DMS114 treated with DMSO at 0.1 percent for 48 hours (cell line): ENCODE measurements around the gene DMXL1.
"Not testable (repeated sequence)": the region's sequence is repeated elsewhere in the genome, so short reads cannot be mapped to it uniquely, and the experiment has no call there.

ENCODE experiments used
- DNase-seq: peaks from one replicate; lab custom pipeline; 2025; ENCODE audit not compliant: unreplicated experiment; lab: John Stamatoyannopoulos, UW

DMXL1 gene

DNA sequence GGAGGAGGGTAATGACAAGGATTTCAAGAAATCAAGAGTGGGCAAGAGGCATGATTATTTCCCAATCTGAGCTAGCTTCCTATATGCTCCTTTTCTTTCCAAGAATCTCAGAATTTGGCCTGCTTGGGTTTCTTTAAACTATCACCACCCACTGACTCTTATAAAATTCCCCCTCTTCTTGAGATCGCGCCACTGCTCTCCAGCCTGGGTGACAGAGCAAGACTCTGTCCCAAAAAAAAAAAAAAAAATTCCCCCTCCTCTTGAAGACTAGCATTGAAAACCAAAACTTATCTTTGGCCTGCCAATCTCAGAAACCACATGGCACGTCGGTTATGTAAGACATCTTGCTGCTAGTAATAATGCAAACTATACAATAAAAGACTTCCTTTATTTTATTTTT is 3.4 kb upstream of the DMXL1 start:
- no peak for DNase-seq

DNA sequence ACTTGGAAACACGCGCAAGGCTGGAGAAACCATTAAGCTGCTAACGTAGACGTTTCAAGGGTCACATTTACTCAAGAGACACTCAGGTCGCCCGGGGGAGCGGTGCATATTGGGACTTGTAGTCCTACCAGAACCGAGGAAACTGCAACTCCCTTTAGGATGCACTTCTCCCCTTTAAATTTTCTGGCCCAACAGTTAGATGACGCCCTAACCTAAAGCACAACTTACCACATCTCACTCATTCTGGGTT is 384 bp upstream of the DMXL1 start:
- DNase-seq = no peak

DNA sequence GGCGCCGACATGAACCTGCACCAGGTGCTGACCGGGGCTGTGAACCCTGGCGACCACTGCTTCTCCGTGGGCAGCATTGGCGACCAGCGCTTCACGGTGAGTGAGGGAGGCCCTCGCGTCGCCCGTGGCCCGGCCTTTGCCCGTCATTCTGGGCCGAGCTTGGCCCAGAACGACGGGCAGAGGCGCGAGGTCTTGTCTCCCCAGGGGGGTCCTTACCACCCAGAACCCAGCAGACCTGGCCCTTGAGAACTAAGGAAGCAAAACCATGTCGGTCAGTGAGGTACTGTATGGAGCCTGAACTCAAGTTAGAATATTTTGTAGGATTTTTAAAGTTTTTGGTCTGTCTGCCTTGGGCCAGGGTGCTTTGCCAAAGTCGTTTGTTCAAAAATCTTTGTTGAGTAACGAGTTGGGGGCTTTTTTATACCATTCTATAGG is 691 bp downstream of the DMXL1 start:
- DNase-seq = no peak

DNA sequence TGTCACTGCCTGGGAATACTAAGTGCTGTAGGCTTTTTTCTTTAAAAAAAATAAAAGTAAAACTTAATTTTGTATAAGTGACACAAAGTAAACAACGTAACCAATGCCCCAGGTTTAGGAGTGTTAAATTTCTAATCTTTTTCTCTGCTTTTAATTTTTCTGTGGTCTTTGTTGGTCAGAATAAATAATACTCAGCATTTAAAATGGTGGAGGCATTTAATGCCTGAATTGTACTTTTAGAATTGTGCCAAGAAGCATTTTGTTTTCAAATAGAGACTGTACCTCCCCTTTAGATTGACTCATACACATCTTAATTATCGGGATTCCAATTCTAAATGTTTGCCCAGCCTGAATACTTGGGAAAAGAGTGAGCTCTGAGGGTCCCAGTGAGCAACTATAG is 1.6 kb downstream of the DMXL1 start:
- no peak for DNase-seq

DNA sequence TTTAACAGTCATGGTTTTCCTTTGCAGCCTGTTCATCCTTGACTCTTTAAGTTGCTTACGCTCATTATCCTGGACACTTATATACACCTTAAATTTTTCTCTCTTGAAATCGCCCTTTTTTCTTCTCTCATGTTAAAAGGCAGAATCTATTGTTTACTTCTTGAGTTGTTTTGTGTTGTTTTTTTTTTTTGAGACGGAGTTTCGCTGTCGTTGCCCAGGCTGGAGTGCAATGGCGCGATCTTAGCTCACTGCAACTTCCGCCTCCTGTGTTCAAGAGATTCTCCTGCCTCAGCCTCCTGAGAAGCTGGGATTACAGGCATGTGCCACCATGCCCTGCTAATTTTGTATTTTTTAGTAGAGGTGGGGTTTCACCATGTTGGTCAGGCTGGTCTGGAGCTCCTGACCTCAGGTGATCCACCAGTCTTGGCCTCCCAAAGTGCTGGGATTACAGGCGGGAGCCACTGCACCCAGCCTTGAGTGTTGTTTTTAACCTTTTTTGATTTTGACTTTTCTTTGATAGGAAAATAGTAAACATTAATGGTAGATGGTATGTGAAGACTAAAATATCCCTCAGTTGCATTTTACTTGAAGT is 3.0 kb downstream of the DMXL1 start:
- not testable (repeated sequence) for DNase-seq

DNA sequence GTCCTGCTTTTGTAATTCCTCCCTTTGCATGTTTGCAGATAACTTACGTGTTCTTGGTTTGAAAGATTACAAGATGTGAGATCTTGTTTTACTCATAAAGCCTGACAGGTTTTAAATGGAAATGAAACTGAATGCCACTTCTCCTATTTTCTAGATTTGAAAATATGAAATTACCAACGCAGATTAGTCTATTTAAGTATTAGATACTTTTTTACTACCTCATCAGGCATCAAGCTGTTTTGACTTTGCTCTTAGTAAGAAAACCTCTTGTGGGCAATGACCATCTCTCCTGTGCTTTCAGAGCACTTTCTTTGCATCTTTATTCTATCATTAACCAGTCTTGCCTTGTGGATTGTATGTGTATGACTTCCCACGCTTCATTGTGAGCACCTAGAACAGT is 3.5 kb downstream of the DMXL1 start:
- no peak for DNase-seq

DNA sequence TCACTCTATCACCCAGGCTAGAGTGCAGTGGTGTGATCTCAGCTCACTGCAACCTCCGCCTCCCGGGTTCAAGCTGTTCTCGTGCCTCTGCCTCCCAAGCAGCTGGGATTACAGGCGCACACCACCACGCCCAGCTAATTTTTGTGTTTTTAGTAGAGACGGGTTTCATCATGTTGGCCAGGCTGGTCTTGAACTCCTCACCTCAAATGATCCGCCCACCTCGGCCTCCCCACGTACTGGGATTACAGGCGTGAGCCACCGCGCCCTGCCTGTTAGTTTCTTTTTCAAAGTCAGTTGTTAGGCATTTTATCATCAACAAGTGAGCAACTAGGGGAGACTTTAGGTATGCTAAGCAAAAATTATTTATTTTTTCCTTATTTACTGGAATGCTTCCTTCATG is 4.4 kb downstream of the DMXL1 start:
- DNase-seq = not testable (repeated sequence)

DNA sequence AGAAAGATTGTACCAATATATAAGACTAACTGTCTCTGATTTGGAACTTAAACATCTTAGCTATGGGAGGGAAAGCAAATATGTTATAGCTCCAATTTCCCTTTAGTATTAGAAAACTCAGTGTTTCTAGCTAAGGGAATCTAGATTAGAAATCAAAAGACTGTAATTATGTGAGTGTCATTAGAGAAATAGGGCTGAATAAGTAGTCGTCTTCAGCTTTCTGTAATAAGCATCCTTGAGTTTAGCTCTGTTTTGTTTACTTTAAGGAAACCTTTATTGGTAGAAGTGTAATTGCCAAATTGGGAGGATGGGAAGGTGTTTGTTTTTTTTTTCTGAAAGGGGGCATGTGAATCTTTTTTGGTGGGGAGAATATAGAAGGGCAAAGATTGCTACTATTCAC is 5.2 kb downstream of the DMXL1 start:
- no peak for DNase-seq

DNA sequence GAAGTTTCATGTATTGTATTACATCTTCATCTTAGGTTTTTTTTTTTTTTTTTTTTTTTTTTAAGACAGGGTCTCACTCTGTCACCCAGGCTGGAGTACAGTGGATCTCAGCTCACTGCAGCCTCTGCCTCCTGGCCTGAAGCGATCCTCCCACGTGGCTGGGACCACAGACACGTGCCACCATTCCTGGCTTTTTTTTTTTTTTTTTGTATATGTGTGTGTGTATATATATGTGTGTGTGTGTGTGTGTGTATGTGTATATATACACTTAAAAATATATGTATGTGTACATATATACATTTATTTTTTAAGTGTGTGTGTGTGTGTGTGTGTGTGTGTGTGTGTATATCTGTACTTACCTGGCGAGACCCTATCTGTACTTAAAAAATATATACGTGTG is 6.6 kb downstream of the DMXL1 start:
- DNase-seq = no peak

DNA sequence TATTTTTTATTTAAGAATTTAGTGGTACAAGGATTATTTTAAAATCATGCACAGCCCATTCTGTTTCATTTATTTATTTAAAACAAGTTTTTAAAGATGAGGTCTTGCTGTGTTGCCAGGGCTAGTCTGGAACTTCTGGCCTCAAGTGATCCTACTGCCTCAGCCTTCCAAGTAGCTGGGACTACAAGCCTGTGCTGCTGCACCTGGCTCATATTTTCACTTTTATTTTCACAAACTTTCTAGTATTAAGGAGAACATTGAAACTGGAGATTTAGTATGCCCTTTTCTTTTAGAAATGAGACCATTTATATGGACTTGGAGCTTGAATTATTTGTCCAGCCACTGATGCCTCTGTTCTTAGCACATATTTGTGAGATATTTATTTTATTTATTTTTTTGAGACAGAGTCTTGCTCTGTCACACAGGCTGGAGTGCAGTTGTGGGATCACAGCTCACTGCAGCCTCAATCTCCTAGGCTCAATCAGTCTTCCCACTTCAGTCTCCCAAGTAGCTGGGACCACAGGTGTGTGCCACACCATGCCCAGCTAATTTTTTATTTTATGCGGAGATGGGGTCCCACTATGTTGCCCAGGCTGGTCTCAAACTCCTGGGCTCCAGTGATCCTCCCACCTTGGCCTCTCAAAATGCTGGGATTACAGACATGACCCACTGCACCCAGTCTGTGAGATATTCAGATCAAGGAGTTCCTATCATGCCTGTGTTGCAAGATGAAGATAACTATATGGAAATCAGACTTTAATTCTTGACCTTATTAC is 7.4 kb downstream of the DMXL1 start:
- DNase-seq = no peak

DNA sequence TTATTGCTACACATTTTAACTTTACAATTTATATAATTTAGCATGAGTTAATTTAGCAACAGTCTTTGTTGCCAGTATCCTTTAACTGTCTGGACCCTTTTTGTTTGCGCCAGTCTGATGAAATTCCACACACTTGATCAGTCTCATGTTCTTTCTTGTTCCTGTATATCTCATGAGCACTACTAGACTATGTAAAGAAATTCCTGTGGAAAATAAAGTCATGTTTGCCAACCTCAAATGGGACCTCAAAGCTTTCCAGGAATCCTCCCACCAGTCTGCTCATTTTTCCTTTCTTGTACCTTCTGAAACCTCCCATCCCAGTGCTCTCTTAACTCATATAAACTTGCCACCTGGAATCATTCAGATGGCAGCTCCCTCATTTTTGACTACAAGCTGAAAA is 8.0 kb downstream of the DMXL1 start:
- no peak for DNase-seq

DNA sequence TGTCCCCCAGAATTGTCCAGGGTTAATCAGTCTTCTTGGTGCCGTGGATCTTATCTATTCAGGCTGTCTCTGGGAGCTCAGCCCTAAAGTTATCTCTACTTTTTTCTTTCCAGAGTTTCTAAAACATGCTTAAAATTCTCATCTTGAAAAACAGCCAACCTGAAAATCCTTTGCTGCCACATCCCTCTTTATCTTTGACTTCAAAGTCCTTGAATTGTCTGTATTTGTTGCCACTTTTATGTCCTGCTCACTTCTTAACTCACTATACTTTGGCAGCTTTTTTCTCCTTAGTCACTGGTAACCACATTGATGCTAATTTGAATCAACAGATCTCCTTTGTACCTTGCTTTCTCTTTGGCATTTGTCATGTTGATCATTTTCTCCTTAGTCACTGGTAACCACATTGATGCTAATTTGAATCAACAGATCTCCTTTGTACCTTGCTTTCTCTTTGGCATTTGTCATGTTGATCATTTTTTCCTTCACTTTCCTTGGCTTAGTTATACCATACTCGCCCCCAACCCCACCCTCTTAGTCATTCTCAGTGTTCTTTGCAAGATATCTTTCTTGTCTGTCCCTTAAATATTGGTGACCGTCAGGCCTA is 8.5 kb downstream of the DMXL1 start:
- DNase-seq = no peak

DNA sequence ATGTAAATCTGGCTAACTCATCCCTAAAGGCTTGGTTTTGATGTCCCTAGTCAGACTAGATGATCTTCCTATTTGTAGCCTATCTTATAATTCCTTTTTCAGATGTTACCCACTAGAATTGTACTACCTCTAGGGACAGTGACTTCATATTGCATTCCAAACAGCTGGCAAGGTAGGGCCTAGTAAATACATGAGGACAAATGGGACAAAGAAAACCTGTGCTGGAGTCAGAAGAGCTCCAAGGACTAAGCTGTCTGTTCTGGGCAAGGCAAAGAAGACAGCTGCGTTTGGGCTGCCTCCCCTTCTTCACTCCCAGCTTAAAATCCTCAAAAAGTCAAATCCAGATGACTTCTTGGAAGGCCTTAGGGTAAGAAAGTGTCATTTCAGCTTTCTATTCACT is 10.0 kb downstream of the DMXL1 start:
- no peak for DNase-seq

DNA sequence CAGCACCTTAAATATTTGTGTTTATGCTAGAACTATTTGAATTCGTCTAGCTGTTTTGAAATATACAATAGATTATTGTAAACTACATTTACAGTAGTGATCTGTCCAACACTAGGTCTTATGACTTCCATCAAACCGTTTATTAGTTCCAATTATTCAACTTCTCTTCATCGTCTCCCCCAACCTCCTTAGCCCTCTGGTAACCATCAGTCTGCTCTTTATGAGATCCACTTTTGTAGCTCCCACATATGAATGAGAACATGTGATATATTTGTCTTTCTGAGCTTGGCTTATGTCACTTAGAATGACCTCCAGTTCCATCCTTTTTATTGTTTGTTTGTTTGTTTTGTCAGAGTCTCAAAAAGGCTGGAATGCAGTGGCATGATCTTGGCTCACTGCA is 11.8 kb downstream of the DMXL1 start:
- no peak for DNase-seq

DNA sequence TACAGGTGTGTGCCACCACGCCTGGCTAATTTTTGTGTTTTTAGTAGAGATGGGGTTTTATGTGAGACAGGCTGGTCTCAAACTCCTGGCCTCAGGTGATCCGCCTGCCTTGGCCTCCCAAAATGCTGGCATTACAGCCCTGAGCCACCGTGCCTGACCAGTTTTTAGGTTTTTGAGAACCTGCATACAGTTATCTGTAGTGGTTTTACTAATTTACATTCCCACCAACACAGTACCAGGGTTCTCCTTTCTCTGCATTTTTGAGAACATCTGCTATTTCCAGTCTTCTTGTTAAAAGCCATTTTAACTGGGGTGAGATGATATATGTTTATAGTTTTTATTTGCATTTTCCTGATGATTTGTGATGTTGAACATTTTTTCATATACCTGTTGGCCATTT is 12.8 kb downstream of the DMXL1 start:
- no peak for DNase-seq

DNA sequence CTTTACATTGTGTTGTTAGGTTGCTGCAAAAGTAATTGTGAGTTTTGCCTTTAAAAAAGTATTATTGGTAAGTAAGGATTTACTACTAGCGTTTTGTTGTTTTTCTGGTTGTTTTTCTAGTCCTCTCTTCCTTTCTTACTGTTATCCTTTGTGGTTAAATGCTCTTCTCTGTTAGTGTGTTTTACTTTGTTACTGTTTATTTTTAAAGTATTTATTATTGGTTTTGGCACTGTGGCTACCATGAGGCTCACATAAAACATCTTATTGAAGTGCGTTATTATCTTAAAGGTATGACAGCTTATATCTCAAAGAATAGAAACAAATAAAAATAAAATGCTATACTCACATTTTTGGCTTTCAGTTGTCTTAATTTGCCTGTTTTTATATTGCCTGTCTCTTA is 17.6 kb downstream of the DMXL1 start:
- DNase-seq = no peak

DNA sequence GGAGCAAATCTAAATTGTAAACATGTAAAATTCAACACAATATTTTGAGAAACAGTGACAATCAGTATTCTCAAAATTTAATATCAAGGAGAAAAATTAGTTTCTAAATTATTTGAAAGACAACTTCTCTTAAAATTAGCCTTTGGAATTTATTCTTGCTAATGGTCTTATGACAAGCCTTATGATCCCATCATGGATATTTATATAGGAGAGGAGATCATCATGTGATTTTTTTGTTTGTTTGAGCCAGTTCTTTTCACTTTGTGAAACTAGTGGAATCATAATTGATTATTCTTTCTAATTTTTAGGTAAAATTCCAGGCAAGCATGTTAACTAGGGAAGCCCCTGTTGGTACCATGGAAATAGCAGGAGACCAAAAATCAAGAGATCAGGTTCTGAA is 24.7 kb downstream of the DMXL1 start:
- no peak for DNase-seq

DNA sequence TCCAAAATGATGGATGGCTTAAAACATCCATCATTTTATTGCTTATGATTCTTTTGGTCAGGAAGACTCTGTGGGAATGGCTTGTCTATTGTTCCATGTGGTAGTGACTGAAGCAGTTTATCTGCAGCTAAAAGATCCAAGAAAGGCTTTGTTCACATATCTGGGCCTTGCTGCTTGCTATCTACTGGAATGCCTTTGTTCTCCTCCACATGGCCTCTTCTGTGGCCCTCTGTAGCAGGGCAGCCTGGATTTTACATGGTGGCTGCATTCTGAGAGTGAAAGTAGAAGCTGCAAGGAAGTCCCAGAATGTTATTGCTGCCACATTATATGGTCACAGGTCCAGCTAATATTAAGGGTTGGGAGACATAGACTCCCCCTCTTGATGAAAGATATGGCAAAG is 35.1 kb downstream of the DMXL1 start:
- DNase-seq = no peak

DNA sequence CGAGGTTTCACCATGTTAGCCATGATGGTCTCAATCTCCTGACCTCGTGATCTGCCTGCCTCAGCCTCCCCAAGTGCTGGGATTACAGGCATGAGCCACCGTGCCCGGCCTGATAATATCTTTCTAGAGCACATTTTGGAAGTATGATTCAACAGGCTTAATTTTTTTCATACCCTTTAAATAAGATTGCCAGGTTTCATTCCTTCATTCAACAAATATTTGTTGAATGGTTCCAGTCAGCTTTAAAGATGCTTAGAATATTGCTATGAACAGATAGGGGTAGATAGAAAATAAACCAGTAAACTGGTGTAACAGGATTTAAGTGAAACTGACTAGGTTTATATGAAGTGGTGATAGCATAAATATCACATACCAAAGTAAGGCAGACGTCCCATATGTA is 41.3 kb downstream of the DMXL1 start:
- no peak for DNase-seq

DNA sequence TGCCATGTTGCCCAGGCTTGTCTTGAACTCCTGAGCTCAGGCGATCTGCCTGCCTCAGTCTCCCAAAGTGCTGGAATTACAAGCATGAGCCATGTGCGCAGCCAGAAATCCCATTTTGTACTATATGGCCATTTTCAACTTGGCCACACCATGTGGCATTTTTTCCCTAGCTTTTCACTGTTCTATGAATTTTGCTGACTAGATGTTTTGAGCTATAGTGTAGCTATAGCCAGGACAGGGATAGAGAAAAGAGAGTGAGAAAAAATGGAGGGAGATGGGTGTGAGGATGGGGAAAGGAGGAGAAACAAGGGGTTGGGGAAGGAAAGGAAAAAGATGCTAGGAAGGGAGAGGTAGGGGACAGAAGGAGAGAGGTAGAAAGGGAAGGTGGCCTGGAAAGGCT is 46.4 kb downstream of the DMXL1 start:
- DNase-seq = no peak

DNA sequence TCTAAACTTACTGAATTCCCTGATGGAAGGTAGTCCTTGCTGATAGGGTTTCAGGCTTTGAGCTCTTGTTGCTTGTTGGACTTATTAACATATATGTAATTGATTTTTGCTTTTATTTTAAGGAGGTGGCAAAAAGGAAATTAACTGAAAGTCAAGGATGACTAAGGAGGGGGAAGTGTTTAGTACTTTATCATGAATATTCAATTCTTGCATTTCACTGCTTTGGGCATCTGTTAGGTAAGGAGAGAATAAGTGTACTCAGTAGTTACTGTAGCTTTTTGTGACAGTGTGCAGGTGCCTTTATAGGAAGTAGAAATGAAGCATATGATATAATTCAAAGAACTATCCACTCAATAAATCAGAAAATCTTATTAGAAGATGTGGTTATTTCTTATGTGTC is 47.1 kb downstream of the DMXL1 start:
- no peak for DNase-seq

DNA sequence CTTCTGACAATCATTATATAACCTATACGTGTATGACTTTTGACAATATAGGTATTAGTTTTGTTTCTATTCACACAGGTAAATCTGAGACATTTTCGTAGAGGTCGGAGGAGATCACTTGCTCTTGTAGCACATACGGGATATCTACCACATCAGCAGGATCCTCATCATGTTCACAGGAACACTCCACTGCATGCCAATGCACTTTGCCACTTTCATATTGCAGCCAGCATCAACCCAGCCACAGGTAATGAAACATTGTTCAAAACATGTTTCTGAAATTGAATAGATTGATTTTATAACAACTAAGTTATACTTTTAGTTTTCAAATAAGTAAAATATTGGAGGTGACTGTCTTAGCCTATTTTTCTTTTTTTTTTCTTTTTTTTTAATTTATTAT is 50.0 kb downstream of the DMXL1 start:
- DNase-seq = no peak

DNA sequence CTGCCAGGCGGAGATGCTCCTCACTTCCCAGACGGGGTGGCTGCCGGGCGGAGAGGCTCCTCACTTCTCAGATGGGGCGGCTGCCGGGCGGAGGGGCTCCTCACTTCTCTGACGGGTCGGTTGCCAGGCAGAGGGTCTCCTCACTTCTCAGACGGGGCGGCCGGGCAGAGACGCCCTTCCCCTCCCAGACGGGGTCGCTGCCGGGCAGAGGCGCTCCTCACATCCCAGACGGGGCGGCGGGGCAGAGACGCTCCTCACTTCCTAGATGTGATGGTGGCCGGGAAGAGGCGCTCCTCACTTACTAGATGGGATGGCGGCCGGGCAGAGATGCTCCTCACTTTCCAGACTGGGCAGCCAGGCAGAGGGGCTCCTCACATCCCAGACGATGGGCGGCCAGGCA is 51.6 kb downstream of the DMXL1 start:
- DNase-seq = not testable (repeated sequence)
